Measurements from ENCODE around the gene ZNF865. TPM values are rescaled to one million over a fixed set of nuclear protein-coding genes. Genes with fewer than 3 reads are reported as not detected.
A peak's percentile ranks its signal among the peaks of the same experiment; 100 is the strongest.

ZNF865 gene
- total RNA-seq, 1 donor from 2014 or later, result 18.4 TPM

DNA sequence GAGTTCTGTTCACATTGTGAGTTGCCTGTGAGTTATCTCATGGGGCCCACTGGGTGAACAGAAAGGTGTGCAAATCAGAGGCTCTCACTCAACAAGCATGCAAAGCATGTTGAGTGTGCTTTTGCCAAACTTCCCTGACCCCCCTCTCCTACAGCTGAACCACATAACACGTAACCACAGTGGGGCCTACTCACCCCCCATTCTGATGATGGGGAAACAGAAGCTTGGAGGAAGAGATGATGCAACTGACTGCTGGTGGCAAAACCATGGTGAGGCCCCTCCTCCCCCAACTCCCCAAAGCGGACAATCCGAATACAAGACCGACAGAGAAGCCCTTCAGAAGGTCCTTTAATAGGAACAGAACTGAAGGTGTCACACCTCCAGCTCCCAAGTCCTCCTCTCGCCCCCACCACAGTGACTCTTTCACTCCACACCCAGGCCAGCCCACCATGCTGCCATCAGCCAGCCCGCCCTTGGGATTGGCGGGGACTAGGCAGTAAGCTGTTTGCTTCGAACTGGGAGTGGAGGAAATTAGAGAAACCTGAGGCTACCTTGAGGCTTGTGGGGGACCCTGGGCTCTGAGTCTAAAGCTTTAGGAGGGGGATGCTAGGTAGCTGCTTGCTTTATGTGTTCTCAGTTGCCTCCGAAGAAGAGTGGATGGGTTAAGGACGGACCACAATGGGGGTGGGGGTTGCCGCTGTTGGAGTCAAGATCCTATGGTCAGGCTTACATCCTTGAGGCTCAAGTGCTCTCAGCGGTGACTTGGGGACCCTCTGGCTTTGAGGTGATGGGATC, 15.2 kb downstream of the ZNF865 start:
- Histone ChIP-seq H3K4me3 (no peak overlapping the region), H3K27me3 (no peaks in the 10 kb centered on the region), H3K36me3 (peaks cover 21% of the 10 kb centered on the region), H3K4me1 (peaks cover 30% of the 10 kb centered on the region), H3K9me3 (no peaks in the 10 kb centered on the region), H3K27ac (peak overlapping the region; percentile 31)
- intact Hi-C loops (cut with DNase I), result no loop called here
- TF ChIP-seq, protein P1, sequence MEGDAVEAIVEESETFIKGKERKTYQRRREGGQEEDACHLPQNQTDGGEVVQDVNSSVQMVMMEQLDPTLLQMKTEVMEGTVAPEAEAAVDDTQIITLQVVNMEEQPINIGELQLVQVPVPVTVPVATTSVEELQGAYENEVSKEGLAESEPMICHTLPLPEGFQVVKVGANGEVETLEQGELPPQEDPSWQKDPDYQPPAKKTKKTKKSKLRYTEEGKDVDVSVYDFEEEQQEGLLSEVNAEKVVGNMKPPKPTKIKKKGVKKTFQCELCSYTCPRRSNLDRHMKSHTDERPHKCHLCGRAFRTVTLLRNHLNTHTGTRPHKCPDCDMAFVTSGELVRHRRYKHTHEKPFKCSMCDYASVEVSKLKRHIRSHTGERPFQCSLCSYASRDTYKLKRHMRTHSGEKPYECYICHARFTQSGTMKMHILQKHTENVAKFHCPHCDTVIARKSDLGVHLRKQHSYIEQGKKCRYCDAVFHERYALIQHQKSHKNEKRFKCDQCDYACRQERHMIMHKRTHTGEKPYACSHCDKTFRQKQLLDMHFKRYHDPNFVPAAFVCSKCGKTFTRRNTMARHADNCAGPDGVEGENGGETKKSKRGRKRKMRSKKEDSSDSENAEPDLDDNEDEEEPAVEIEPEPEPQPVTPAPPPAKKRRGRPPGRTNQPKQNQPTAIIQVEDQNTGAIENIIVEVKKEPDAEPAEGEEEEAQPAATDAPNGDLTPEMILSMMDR (IDR thresholded peaks at IDR 0.05), result no peak
- no peak for ATAC-seq
- no peak for DNase-seq

DNA sequence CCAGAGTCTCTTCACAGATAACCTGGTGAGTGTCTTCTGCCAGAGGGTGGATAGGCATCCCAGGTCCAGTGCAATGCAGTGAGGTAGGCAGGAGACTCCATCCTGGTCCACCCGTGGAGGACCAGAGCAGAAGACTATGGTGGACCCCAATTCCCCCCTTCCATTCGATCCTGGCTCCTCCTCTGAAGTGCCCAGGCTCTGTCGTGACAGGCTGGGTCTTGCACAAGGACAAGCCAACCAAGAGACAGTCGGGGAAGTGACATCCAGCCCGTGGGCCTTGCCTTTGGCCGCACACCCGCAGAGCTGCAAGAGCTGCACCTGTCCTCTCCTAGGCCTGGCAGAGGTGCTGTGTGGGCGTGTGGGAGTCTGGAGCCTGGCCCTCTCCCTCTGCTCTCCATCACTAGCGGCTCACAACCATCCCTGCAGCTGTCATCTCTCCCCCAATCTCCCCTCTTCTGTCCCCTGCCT, 15.8 kb downstream of the ZNF865 start:
- TF ChIP-seq, protein P1 (IDR thresholded peaks at IDR 0.05), result no peak
- Histone ChIP-seq H3K36me3 (peaks cover 14% of the 10 kb centered on the region), H3K4me3 (no peak overlapping the region), H3K9me3 (no peaks in the 10 kb centered on the region), H3K4me1 (peaks cover 30% of the 10 kb centered on the region), H3K27ac (no peak overlapping the region), H3K27me3 (no peaks in the 10 kb centered on the region)
- ATAC-seq (no peak), DNase-seq (no peak)
- intact Hi-C loops (cut with DNase I), result no loop called here

DNA sequence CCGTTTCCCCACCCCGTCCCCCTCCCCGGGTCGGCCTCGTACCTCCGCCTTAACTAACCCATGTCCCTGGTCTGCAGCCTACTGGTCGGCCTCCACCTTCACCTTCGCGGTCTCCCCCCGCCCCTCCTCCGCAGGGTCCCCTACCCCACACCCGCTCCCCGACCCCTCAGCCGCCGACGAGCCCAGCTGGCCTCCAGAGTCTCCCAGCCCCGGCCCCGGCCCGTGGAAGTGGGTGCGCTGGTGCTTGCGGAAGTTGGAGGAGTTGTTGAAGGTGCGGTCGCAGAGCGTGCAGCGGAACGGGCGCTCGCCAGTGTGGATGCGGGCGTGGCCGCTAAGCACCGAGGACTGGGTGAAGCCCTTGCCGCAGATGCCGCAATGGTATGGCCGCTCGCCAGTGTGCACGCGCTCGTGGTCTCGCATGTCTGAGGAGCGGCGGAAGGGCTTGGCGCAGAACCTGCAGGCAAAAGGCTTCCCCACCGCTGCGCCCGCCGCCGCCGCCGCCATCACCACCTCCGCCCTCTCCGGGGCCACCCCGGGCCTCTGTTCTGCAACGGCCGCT, 16.3 kb downstream of the ZNF865 start:
- peak; percentile 70 for DNase-seq
- Histone ChIP-seq H3K36me3 (peaks cover 9% of the 10 kb centered on the region), H3K9me3 (no peaks in the 10 kb centered on the region), H3K4me1 (peaks cover 30% of the 10 kb centered on the region), H3K27ac (no peak overlapping the region), H3K27me3 (no peaks in the 10 kb centered on the region), H3K4me3 (no peak overlapping the region)
- ATAC-seq, result no peak
- TF ChIP-seq, protein P1 (IDR thresholded peaks at IDR 0.05), result no peak
- intact Hi-C loops (cut with DNase I), result no loop called here

DNA sequence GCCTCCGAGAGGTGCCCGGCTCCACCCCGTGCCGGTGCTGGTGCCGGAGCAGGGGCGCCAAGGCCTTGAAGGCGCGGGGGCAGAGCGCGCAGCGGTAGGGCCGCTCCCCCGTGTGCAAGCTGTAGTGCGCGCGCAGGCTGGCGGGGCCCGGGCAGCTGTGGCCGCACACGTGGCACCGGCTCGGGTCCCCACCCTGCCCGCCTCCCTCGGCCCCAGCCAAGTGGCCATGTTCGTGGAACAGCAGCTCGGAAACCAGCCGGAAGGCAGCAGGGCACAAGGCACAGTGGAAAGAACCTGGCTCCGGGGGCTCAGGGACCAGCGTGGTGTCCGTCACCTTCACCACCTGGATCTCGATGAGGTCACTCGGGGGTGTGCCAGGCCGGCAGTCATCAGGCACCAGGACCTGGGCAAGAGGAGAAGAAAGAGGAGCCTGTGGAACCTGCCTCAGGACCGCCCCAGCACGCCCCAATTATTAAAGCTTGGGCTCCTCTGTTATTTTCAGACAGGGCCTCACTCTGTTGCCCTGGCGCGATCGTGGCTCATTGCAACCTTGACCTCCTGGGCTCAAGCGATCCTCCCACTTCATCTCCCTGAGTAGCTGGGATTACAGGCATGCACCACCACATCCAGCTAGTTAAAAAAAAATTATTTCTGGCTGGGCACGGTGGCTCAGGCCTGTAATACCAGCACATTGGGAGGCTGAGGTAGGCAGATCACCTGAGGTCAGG, 17.0 kb downstream of the ZNF865 start:
- no peak for ATAC-seq
- H3K36me3 ChIP-seq, result peaks cover 6% of the 10 kb centered on the region
- intact Hi-C loops (cut with DNase I), result no loop called here

DNA sequence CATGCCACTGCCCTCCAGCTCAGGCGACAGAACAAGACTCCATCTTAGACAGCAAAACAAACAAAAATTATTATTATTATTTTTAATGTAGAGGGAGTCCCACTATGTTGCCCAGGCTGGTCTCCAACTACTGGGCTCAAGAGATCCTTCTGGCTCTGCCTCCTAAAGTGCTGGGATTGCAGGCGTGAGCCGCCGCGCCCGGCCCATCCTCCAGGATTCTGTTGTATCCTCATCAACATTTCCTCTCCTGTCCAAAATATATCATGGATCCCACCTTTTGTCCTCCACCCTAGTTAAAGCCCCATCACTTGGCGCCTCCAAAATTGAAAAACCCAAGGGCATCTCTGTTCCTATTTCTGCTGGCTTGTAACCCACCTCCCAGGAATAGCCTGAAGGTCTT, 17.7 kb downstream of the ZNF865 start:
- Histone ChIP-seq H3K9me3 (no peaks in the 10 kb centered on the region), H3K27me3 (no peaks in the 10 kb centered on the region), H3K4me1 (peaks cover 30% of the 10 kb centered on the region), H3K36me3 (no peaks in the 10 kb centered on the region), H3K27ac (no peak overlapping the region), H3K4me3 (no peak overlapping the region)
- TF ChIP-seq, protein P1 (IDR thresholded peaks at IDR 0.05), result no peak
- no peak for ATAC-seq
- intact Hi-C loops (cut with DNase I), result no loop called here
- DNase-seq, result no peak

More for the DNA sequence above, 17.0 kb downstream of the ZNF865 start:
- no peaks in the 10 kb centered on the region for H3K27me3 ChIP-seq
- H3K4me1 ChIP-seq, result peaks cover 30% of the 10 kb centered on the region
- H3K9me3 ChIP-seq, result no peaks in the 10 kb centered on the region
- peak; percentile 64 for DNase-seq
- TF ChIP-seq, protein P1 (IDR thresholded peaks at IDR 0.05), result no peak
- no peak overlapping the region for H3K27ac ChIP-seq
- H3K4me3 ChIP-seq, result no peak overlapping the region

Data from upper lobe of right lung (tissue), 1 donor.